ENCODE measurements around the gene SPATA3. TPM values are rescaled to one million over a fixed set of nuclear protein-coding genes. Genes with fewer than 3 reads are reported as not detected.

SPATA3 gene
- total RNA-seq, 4 donors from 2014 or later = not detected

DNA sequence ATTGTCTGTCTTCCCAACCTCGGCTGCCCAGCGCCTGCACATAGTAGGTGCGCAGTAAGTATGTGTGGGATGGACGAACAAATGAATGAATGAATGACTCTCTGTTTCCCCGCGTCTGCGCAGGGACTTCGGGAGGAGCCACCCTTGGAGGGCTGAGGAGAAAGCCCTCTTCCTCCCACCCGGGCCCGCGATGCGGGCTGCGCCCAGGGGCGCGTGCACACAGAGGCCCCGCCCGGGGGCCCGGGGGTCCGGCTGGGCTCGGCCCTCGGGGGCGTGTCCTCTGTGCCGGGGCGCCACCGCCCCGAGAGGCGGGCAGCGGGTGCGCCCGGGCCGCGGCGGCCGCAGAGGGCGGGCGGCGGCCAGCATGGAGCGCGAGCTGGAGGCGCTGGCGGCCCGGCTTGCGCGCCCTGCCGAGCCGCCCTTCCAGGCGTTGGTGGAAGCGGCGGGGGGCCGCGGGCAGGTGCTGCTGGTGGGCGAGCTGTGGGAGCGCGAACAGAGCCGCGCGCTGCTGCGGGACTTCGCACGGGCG, 41.3 kb downstream of the SPATA3 start, which contains the start of gene C2orf72:
C2orf72 (plus strand) TSS at position 322 of the 529 bp plus-strand sequence; CDS start at position 365, 43 bp downstream.
- Histone ChIP-seq H3K4me1 (peaks cover 0 to 15% (median 11%) of the 10 kb centered on the region in 3 donors), H3K9me3 (no peaks in the 10 kb centered on the region), H3K36me3 (no peaks in the 10 kb centered on the region), H3K27me3 (peaks cover 0 to 94% (median 10%) of the 10 kb centered on the region in 4 donors), H3K4me3 (peak within 1 kb of the TSS; percentile 12 to 61 (median 29)), H3K27ac (no peak within 1 kb of the TSS)
- intact Hi-C loops (cut with DNase I) = no loop called here
- WGBS, 2 donors = no CpG with 5 or more reads among the region's 61 CpGs
- no peak for TF ChIP-seq POLR2A (IDR thresholded peaks at IDR 0.05)
- TF ChIP-seq, protein P1, sequence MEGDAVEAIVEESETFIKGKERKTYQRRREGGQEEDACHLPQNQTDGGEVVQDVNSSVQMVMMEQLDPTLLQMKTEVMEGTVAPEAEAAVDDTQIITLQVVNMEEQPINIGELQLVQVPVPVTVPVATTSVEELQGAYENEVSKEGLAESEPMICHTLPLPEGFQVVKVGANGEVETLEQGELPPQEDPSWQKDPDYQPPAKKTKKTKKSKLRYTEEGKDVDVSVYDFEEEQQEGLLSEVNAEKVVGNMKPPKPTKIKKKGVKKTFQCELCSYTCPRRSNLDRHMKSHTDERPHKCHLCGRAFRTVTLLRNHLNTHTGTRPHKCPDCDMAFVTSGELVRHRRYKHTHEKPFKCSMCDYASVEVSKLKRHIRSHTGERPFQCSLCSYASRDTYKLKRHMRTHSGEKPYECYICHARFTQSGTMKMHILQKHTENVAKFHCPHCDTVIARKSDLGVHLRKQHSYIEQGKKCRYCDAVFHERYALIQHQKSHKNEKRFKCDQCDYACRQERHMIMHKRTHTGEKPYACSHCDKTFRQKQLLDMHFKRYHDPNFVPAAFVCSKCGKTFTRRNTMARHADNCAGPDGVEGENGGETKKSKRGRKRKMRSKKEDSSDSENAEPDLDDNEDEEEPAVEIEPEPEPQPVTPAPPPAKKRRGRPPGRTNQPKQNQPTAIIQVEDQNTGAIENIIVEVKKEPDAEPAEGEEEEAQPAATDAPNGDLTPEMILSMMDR (IDR thresholded peaks at IDR 0.05) = no peak
- DNase-seq = no peak

DNA sequence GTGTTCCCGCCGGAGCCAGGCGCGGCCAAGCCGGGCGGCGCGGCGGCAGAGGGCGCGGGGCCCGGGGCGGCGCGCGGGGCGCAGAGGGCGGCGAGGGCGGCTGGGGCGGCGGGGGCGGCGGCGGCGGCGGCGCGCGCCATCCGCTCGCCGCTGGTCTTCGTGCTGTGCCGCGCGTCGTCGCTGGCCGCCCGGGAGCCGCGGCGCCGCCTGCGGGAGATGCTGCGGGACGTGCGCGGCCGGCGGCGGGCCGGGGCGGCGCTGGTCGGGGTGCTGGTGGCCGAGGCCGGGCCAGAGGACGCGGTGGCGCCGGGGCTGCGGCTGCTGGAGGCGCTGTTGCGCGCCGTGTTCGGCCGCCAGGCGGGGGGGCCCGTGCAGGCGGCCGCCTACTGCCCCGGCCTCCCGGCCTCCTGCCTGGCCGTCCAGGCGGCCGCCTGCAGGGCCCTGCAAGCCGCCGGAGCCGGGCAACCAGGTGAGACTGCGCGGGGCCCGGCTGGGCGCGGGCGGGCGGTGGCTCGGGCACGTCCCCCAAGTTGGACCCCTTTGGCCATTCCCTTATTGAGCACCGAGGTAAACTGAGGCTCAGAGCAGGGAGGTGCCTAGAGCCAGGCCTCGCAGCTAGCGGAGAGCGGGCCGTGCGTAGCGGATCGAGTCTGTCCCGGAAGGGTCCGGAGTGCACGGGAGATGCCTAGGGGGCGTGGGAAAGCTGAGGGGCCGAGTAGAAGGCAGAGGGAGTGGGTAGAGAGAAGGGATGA, 42.0 kb downstream of the SPATA3 start:
- H3K9me3 ChIP-seq = no peaks in the 10 kb centered on the region
- H3K27ac ChIP-seq = no peak overlapping the region
- intact Hi-C loops (cut with DNase I) = no loop called here
- TF ChIP-seq, protein P1 (IDR thresholded peaks at IDR 0.05) = no peak
- TF ChIP-seq POLR2A (IDR thresholded peaks at IDR 0.05) = no peak
- H3K4me3 ChIP-seq = peak overlapping the region; percentile 12 to 61 (median 29)
- WGBS, 2 donors = 0 to 6% methylated on average over 1 to 6 of the region's 104 CpGs
- peaks cover 0 to 15% (median 11%) of the 10 kb centered on the region in 3 donors for H3K4me1 ChIP-seq
- DNase-seq = no peak
- H3K27me3 ChIP-seq = peaks cover 0 to 89% (median 10%) of the 10 kb centered on the region in 4 donors
- H3K36me3 ChIP-seq = no peaks in the 10 kb centered on the region

DNA sequence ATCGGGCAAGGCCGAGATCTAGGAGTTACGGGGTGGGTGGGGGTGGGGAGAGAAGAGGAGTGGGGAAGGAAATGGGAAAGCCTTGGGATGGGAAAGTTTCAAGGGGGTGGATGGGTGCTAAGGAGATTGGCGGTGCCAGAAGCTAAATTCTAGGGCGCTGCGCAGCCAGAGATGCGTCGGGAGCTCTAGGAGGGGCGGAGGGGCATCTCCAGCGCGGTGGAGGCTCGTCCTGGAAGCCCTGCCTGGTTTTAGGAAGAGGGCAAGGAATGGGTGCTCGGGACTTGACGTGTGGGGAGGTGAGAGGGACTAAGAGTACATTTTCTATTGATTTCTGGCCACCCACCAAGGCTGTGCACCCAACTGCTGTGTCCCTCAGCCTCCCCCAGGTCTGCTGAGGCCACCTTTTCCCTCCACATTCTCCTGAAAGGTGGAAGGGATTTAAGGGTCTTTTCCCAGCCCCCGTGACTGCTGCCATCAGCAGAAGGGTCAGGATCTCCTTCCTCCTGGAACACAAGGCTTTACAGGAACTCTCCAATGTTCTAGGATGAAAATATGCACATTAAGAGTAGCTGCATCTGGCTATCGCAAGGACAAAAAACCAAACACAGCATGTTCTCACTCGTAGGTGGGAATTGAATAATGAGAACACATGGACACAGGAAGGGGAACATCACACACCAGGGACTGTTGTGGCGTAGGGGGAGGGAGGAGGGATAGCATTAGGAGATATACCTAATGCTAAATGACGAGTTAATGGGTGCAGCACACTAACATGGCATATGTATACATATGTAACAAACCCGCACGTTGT, 42.8 kb downstream of the SPATA3 start:
- intact Hi-C loops (cut with DNase I) = no loop called here
- no peaks in the 10 kb centered on the region for H3K9me3 ChIP-seq
- TF ChIP-seq, protein P1 (IDR thresholded peaks at IDR 0.05) = no peak
- TF ChIP-seq POLR2A (IDR thresholded peaks at IDR 0.05) = no peak
- 38 to 41% methylated on average over 20 to 21 of the region's 21 CpGs for WGBS, 2 donors
- DNase-seq = no peak
- H3K4me3 ChIP-seq = peak overlapping the region in 2 of 4 donors; percentile 41 to 61
- H3K27me3 ChIP-seq = peaks cover 0 to 85% (median 10%) of the 10 kb centered on the region in 4 donors
- H3K27ac ChIP-seq = no peak overlapping the region
- peaks cover 0 to 15% (median 11%) of the 10 kb centered on the region in 3 donors for H3K4me1 ChIP-seq
- H3K36me3 ChIP-seq = no peaks in the 10 kb centered on the region

DNA sequence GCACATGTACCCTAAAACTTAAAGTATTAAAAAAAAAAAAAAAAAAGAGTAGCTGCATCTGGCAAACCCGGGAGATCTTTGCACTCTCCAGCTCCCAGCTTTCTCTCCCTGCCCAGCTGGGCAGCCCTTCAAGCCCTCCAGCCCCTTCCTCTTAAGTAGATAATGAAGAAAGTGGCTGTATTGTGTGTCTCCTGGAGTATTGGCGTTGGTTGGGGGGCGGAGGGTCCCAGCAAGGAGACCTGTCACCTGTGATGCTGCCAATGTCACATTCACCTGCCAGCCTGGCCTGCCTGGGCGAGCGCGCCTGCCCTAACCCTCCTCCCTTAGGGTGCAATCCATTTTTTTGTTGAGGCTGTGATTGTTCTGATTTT, 43.4 kb downstream of the SPATA3 start:
- Histone ChIP-seq H3K9me3 (no peaks in the 10 kb centered on the region), H3K36me3 (no peaks in the 10 kb centered on the region), H3K27me3 (peaks cover 0 to 79% (median 10%) of the 10 kb centered on the region in 4 donors), H3K4me3 (no peak overlapping the region), H3K27ac (no peak overlapping the region), H3K4me1 (peaks cover 0 to 15% (median 11%) of the 10 kb centered on the region in 3 donors)
- WGBS, 2 donors = 79 to 80% methylated on average over 6 of the region's 6 CpGs
- intact Hi-C loops (cut with DNase I) = no loop called here
- DNase-seq = no peak
- no peak for TF ChIP-seq POLR2A (IDR thresholded peaks at IDR 0.05)
- TF ChIP-seq, protein P1 (IDR thresholded peaks at IDR 0.05) = no peak
